Kidney (tissue), 14 donors: ENCODE data around the gene F7. TPM values are rescaled to one million over a fixed set of nuclear protein-coding genes. Genes with fewer than 3 reads are reported as not detected.
A peak's percentile ranks its signal among the peaks of the same experiment; 100 is the strongest.

Source experiments
- DNase-seq, 5 donors: peaks; one replicate each; pipeline ENCODE4 v3.0.0-alpha.2; 2013 to 2020
- FAIRE-seq: peaks from 2 replicates; lab custom pipeline; 2012; peaks lifted over from hg19 to GRCh38; lab: Jason Lieb, UNC
- H3K27ac ChIP-seq, 2 donors: one replicate each; pipeline ENCODE4 v1.7.0; 2013; ENCODE audit warnings: low read depth in 2 of 2, low read length in 2 of 2, inconsistent platforms in 1 of 2
- H3K27me3 ChIP-seq: one replicate; pipeline ENCODE4 v1.7.1; 2013; ENCODE audit warnings: low read length, inconsistent platforms; ENCODE audit not compliant: control insufficient read depth, insufficient read depth
- H3K36me3 ChIP-seq, 3 donors: one replicate each; pipeline versions ENCODE4 v1.7.0 to v1.7.1; 2013; ENCODE audit warnings: low read length in 3 of 3, control low read depth in 1 of 3, inconsistent platforms in 1 of 3; ENCODE audit not compliant: insufficient read depth in 3 of 3, control insufficient read depth in 2 of 3
- H3K4me1 ChIP-seq, 3 donors: one replicate each; pipeline versions ENCODE4 v1.7.0 to v1.7.1; 2013; ENCODE audit warnings: low read length in 3 of 3, inconsistent platforms in 1 of 3, low read depth in 1 of 3; ENCODE audit not compliant: control insufficient read depth in 2 of 3, insufficient read depth in 2 of 3
- H3K4me3 ChIP-seq, 3 donors: one replicate each; pipeline versions ENCODE4 v1.7.0 to v1.8.1; 2013; ENCODE audit warnings: low read length in 3 of 3, control low read depth in 1 of 3, inconsistent platforms in 1 of 3
- H3K9ac ChIP-seq, 3 donors: one replicate each; pipeline versions ENCODE4 v1.7.0 to v1.7.1; 2013; ENCODE audit warnings: low read length in 3 of 3, control low read depth in 1 of 3, inconsistent platforms in 1 of 3
- H3K9me3 ChIP-seq, 3 donors: one replicate each; pipeline versions ENCODE4 v1.7.0 to v1.7.1; 2013; ENCODE audit warnings: low read length in 3 of 3, control low read depth in 1 of 3, inconsistent platforms in 1 of 3; ENCODE audit not compliant: control insufficient read depth in 2 of 3, insufficient read depth in 1 of 3
- intact Hi-C: fragments of 100-400 bp; cut with DNase I; formaldehyde crosslinking; loops from one replicate; pipeline ENCODE4 v1.11.1; 2022
- polyA plus RNA-seq: library from polyadenylated mRNA; stranded (reverse); fragments of 350-450 nt; fragmentation: Illumina TruSeq; extraction: RNeasy Lipid Tissue Mini Kit (QIAGEN cat#74804); gene quantifications from one replicate; pipeline ENCODE4 v1.2.3, GENCODE V29; 2014; ENCODE audit warnings: low read depth, low replicate concordance; ENCODE audit not compliant: insufficient read depth
- total RNA-seq: library from RNA; stranded (reverse); fragmentation: NEBNext Ultra II Directional; extraction: Animal tissue kit (Norgen Biotek cat#: 25700); gene quantifications from one replicate; pipeline ENCODE4 v1.2.1, GENCODE V29; 2021
- TF ChIP-seq, protein P1 (sequence below): IDR thresholded peaks from 3 replicates; pipeline ENCODE4 v1.5.1; 2012; ENCODE audit warnings: mild to moderate bottlenecking, moderate library complexity, borderline replicate concordance; ENCODE audit not compliant: insufficient read depth; ENCODE audit errors: extremely low read depth
- donor health status: control.
- donor health status: control.
- donor health status: control.
- donor health status: control.
- donor health status: control.
- donor health status: DM: yes; HTN: yes; CAD: no.
- donor health status: Normal renal cell carcinoma (clear cell type).

F7 gene
- total and polyA plus RNA-seq, 2 donors from 2014 or later, result 0.16 to 0.52 TPM

DNA sequence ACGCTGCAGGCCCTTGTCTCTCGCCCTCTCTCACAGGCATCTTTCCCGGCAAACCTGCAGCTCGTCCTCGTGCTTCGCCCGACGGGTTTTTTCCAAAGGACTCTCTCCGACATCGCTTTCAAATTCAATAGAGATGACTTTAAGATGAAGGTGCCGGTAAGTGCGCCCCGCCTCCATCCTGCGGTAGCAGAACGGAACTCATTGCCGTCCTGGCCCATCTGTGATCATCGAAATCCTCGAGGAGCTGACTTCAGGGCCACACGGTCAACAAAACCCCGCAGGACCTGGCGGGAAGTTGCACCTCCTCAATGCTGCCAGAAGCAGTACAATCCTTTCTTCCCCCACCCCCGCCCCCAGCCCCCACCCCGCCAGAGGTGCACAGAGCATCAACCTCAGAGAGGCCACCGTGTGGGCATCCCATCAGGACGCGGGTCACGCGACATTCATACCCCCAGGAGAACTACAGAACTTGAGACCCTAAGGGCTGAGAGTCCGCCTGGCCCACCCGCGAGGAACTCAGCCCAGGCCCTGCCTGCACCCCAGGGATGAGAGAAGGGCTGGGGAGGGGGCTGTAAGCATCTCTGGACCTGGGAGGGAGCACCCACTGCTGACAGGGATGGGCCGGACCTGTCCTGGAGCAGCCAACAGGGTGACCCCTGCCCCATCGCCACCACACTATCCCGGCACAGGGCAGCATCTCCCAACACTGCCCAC, 44.9 kb upstream of the F7 start:
- no peak for FAIRE-seq
- H3K36me3 ChIP-seq, result peaks cover 0 to 8% (median 5%) of the 10 kb centered on the region in 3 donors
- H3K4me1 ChIP-seq, result no peaks in the 10 kb centered on the region
- intact Hi-C loops, result no loop called here
- H3K4me3 ChIP-seq, result no peak overlapping the region
- no peaks in the 10 kb centered on the region for H3K27me3 ChIP-seq
- H3K9me3 ChIP-seq, result no peaks in the 10 kb centered on the region
- TF ChIP-seq, protein P1, sequence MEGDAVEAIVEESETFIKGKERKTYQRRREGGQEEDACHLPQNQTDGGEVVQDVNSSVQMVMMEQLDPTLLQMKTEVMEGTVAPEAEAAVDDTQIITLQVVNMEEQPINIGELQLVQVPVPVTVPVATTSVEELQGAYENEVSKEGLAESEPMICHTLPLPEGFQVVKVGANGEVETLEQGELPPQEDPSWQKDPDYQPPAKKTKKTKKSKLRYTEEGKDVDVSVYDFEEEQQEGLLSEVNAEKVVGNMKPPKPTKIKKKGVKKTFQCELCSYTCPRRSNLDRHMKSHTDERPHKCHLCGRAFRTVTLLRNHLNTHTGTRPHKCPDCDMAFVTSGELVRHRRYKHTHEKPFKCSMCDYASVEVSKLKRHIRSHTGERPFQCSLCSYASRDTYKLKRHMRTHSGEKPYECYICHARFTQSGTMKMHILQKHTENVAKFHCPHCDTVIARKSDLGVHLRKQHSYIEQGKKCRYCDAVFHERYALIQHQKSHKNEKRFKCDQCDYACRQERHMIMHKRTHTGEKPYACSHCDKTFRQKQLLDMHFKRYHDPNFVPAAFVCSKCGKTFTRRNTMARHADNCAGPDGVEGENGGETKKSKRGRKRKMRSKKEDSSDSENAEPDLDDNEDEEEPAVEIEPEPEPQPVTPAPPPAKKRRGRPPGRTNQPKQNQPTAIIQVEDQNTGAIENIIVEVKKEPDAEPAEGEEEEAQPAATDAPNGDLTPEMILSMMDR, result no peak
- H3K27ac ChIP-seq, result no peak overlapping the region
- no peak overlapping the region for H3K9ac ChIP-seq
- peak in 1 of 5 donors; percentile 37 for DNase-seq

DNA sequence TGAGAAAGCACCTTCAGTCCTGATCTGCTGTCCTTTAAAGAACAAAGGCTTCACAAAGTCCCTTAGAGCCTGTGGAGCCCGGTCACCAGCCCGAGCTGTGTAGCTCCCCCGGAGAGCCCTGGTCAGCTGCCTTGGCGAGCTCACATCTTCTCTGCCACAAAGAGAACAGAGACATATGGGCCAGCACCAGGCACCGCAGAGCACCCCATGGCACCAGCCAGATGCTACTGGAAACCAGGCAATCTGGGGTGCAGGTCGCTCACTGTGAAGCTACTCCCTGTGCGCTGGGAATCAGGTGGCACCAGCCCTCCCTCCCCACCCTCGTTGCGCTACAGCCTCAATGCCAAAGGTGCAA, 44.3 kb upstream of the F7 start:
- H3K27ac ChIP-seq, result no peak overlapping the region
- intact Hi-C loops, result no loop called here
- H3K9ac ChIP-seq, result no peak overlapping the region
- H3K27me3 ChIP-seq, result no peaks in the 10 kb centered on the region
- H3K4me1 ChIP-seq, result no peaks in the 10 kb centered on the region
- peaks cover 0 to 8% (median 5%) of the 10 kb centered on the region in 3 donors for H3K36me3 ChIP-seq
- H3K4me3 ChIP-seq, result no peak overlapping the region
- TF ChIP-seq, protein P1, result no peak
- FAIRE-seq (no peak), DNase-seq (peak in 1 of 5 donors; percentile 60)
- H3K9me3 ChIP-seq, result no peaks in the 10 kb centered on the region

DNA sequence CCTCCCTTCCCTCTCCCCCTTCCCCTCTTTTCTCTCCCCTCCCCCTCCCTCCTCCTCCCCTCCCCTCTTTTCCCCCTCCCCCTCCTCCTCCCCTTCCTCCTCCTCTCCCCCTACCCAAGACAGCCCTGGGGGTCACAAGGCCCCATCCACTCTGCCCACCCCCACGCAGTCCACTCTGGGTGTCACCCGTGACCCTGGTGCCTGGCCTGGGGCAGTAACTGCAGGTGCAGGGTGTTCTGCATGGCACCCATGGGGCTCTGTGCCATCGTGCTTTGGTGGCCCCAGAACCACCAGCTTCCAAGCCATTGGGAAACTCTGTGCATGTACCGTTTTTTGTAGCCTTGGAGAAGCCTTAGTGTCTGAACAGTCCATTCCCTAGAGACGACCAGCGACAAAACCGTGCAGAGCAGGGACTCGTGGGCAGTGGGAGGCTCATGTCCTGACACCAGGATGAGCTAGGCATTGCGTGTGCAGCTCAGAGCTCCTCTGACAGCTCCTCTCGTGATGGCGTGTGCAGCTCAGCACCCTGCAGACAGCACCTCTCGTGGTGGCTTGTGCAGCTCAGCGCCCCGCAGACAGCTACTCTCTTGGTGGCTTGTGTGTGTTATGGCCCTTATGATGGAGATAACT, 43.7 kb upstream of the F7 start:
- intact Hi-C loops, result no loop called here
- TF ChIP-seq, protein P1, result no peak
- Histone ChIP-seq H3K4me1 (no peaks in the 10 kb centered on the region), H3K9ac (no peak overlapping the region), H3K9me3 (no peaks in the 10 kb centered on the region), H3K36me3 (peaks cover 0 to 8% (median 5%) of the 10 kb centered on the region in 3 donors), H3K27ac (no peak overlapping the region), H3K4me3 (no peak overlapping the region), H3K27me3 (no peaks in the 10 kb centered on the region)
- FAIRE-seq (no peak), DNase-seq (peak in 1 of 5 donors; percentile 50)
